Measurements from ENCODE around the gene WWC1.

The WWC1 gene

DNA sequence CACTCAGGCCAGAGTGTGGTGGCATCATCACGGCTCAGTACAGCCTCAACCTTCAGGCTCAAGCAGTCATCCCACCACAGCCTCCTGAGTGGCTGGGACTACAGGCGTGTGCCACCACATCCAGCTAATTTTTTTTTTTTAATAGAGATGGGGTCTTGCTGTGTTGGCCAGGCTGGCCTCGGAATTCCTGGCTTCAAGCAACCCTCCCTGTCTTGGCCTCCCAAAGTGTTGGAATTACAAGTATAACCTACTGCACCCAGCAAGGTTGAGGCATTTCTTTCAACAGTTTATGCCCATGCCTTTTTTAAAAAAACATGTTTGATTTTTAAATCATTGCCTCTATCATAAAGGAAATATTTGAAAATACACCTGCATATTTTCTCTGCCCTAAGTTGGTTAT is 197.6 kb downstream of the WWC1 start:
- no peak for DNase-seq (ENCODE audit: low read depth)

DNA sequence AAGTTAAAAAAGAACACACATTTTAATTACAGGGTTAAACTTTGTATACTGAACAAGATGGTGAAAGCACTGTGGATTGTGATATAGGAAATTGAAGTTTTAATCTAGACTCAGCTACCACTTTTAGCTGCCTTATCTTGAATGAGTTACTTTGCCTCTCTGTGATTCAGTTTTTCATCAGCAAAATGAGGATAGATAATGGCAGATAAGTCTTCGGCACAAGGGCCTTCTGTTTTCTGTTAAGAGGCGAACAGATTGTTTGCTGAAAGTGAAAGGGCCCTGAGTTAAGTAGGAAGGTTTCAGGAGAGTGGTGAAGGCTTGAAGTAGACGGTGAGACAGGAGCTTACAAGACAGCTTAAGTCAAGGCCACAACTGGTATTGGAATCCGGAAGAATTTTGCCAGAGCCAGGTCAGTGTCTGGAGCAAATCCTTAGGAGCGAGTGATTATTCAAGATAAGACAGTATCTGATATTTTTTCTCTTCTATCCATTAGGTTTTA is 202.7 kb downstream of the WWC1 start:
- DNase-seq (ENCODE audit: low read depth): no peak

DNA sequence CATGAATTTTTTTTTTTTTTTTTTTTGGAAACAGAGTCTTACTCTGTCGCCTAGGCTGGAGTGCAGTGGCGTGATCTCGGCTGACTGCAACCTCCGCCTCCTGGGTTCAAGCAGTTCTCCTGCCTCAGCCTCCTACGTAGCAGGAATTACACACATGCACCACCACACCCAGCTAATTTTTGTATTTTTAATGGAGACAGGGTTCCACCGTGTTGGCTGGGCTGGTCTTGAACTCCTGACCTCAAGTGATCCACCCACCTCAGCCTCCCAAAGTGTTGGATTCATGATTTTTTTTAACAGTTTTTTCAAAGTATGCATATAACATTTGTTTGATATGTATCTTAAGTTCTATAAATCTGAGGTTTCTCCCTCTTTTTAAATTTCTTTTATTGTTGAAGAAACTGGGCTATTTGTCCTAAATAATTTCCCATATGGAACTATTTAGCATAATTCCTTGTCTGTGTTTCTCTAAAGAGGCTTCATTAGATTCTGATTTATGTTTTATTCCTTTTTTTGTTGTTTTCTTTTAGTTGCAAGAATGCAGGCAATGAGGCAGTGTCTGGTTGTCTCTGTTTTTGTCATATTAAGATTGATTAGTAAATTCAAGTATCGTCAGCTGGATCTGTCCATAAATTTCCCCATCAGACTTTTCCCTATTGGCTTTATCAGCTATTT is 211.3 kb downstream of the WWC1 start:
- no peak for DNase-seq (ENCODE audit: low read depth)

DNA sequence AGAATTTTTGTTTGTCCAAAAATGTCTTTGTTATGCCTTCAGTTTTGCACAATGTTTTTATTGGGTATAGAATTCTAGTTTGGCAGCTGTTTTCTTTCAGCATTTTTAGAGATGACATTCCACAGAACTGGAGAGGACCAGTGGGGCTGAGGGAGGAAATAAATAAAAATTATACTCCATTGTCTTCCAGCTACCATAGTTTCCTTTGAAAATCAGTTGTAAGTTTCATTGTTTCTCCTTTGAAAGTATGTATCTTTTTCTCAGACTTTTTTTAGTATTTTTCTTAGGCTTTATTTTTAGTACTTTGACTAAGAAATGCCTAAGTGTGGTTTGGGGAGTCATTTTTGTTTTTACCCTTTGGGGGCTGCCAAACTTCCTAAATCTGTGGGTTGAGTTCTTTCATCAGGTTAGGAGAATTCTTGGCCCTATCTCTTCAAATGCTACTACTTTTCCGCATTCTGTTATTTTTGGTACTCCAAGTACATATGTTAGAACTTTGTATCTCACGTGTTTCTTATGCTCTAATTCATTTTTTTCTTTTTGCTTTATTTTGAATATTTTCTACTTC is 222.5 kb downstream of the WWC1 start:
- DNase-seq (ENCODE audit: low read depth): no peak

Data from stimulated activated CD8-positive, alpha-beta memory T cell treated with anti-CD3 and anti-CD28 coated beads, Interleukin-15, amount 100 ng/mL, for 24 hours (primary cell).